MM.1S (cell line): Measurements from ENCODE around the gene TMEM178B.

ENCODE experiments used
- DNase-seq: peaks from one replicate; pipeline ENCODE4 v3.0.0-alpha.2; 2015
- H2AFZ ChIP-seq: fragments of 300-600 bp; sonication (generic); 2 replicates; pipeline ENCODE4 v1.6.0; 2016; ENCODE audit warnings: antibody characterized with exemption, low read length
- H3F3A ChIP-seq: fragments of 300-600 bp; sonication (generic); 2 replicates; pipeline ENCODE4 v1.6.1; 2016; ENCODE audit warnings: mild to moderate bottlenecking, antibody characterized with exemption, low read length, moderate library complexity, mixed read lengths; ENCODE audit not compliant: insufficient read depth
- H3K27ac ChIP-seq: fragments of 300-600 bp; sonication (generic); 2 replicates; pipeline ENCODE4 v1.5.1; 2016; ENCODE audit warnings: mild to moderate bottlenecking, low read length
- H3K27me3 ChIP-seq: fragments of 300-600 bp; sonication (generic); replicated peaks from 2 replicates; pipeline ENCODE4 v1.6.0; 2016; ENCODE audit warnings: low read length; ENCODE audit not compliant: insufficient read depth
- H3K36me3 ChIP-seq: fragments of 300-600 bp; sonication (generic); replicated peaks from 2 replicates; pipeline ENCODE4 v1.6.1; 2016; ENCODE audit warnings: mild to moderate bottlenecking, low read length, mixed read lengths; ENCODE audit not compliant: insufficient read depth
- H3K4me1 ChIP-seq: fragments of 300-600 bp; sonication (generic); 2 replicates; pipeline ENCODE4 v1.6.1; 2016; ENCODE audit warnings: low read length, mixed read lengths
- H3K4me2 ChIP-seq: fragments of 300-600 bp; sonication (generic); 2 replicates; pipeline ENCODE4 v1.6.0; 2016; ENCODE audit warnings: low read depth, low read length
- H3K4me3 ChIP-seq: fragments of 300-600 bp; sonication (generic); 2 replicates; pipeline ENCODE4 v1.5.1; 2016; ENCODE audit warnings: low read length, mixed read lengths
- H3K79me2 ChIP-seq: fragments of 300-600 bp; sonication (generic); 2 replicates; pipeline ENCODE4 v1.6.1; 2016; ENCODE audit warnings: mixed run types, low read length, mixed read lengths
- H3K9ac ChIP-seq: fragments of 300-600 bp; sonication (generic); 2 replicates; pipeline ENCODE4 v1.6.1; 2016; ENCODE audit warnings: low read length, mixed read lengths
- H3K9me2 ChIP-seq: fragments of 300-600 bp; sonication (generic); replicated peaks from 2 replicates; pipeline ENCODE4 v1.6.1; 2016; ENCODE audit warnings: mild to moderate bottlenecking, low read length, mixed read lengths; ENCODE audit not compliant: insufficient read depth
- H3K9me3 ChIP-seq: fragments of 300-600 bp; sonication (generic); replicated peaks from 2 replicates; pipeline ENCODE4 v1.6.1; 2016; ENCODE audit warnings: mild to moderate bottlenecking, low read length, mixed read lengths; ENCODE audit not compliant: insufficient read depth
- H4K20me1 ChIP-seq: fragments of 300-600 bp; sonication (generic); 2 replicates; pipeline ENCODE4 v1.6.1; 2016; ENCODE audit warnings: mild to moderate bottlenecking, low read length, moderate library complexity, mixed read lengths; ENCODE audit not compliant: insufficient read depth
- CTCF ChIP-seq: fragments of 300-600 bp; sonication (generic); IDR thresholded peaks from 2 replicates; pipeline ENCODE4 v1.5.1; 2016; ENCODE audit warnings: antibody characterized with exemption, low read length, mixed read lengths
- EZH2 ChIP-seq: fragments of 300-600 bp; sonication (generic); optimal IDR thresholded peaks from 2 replicates; pipeline ENCODE3; 2017; ENCODE audit warnings: low read depth, mild to moderate bottlenecking, antibody characterized with exemption, low read length, mixed read lengths
- EZH2phosphoT487 ChIP-seq: fragments of 300-600 bp; sonication (generic); IDR thresholded peaks from 2 replicates; pipeline ENCODE4 v1.6.1; 2018; ENCODE audit warnings: antibody characterized with exemption, low read length

The TMEM178B gene

DNA sequence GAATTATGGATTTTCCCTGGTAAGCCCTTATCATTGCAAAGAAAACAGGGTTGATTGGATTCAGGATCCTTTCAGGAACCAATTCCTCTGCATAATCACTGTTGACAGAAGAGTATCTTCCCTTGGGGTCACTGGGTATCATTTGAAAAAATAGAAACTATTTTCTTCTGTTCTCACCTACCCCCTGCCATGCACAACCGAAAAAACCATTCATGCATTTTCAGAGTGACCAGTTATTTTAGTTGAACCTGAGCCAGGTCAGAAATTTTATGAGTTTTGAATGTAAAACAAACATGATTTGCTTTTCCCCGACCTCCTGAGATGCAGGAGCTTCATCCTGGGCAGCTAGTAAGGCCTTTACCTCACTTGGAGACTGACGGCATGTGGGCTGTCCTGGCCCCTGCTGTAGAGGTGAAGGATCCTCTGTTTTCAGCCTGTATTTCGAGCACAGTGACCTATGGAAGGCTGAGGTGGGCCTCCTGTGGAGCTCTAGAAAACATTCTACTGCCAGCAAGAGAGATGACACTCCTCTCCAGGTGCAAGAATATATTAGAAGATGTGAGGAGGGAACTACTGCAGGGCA lies 30.1 kb downstream of the TMEM178B start:
- Histone ChIP-seq H3K79me2 (peaks cover 21% of the 10 kb centered on the region; the same call in 1 of the 2 replicates), H3F3A (no peaks in the 10 kb centered on the region), H4K20me1 (no peaks in the 10 kb centered on the region), H3K27ac (no peak overlapping the region), H2AFZ (no peak overlapping the region), H3K4me3 (no peak overlapping the region), H3K9me2 (no peaks in the 10 kb centered on the region), H3K36me3 (no peaks in the 10 kb centered on the region), H3K9ac (no peak overlapping the region), H3K4me1 (no peaks in the 10 kb centered on the region), H3K27me3 (no peaks in the 10 kb centered on the region), H3K9me3 (no peaks in the 10 kb centered on the region), H3K4me2 (no peak overlapping the region)
- no peak for TF ChIP-seq EZH2
- no peak for TF ChIP-seq EZH2phosphoT487
- TF ChIP-seq CTCF = no peak
- DNase-seq = no peak

GRCh38 chr7:141113131-141113530 lies 39.3 kb downstream of the TMEM178B start:
- no peak for DNase-seq
- TF ChIP-seq CTCF (no peak), EZH2phosphoT487 (no peak), EZH2 (no peak)
- Histone ChIP-seq H3F3A (no peaks in the 10 kb centered on the region), H3K36me3 (no peaks in the 10 kb centered on the region), H3K27me3 (no peaks in the 10 kb centered on the region), H3K27ac (no peak overlapping the region), H3K4me2 (no peak overlapping the region), H4K20me1 (no peaks in the 10 kb centered on the region), H3K9me3 (no peaks in the 10 kb centered on the region), H2AFZ (no peak overlapping the region), H3K4me3 (no peak overlapping the region), H3K9ac (no peak overlapping the region), H3K4me1 (no peaks in the 10 kb centered on the region), H3K9me2 (no peaks in the 10 kb centered on the region), H3K79me2 (no peaks in the 10 kb centered on the region)

GRCh38 chr7:141114029-141114664 lies 40.3 kb downstream of the TMEM178B start:
- Histone ChIP-seq H3F3A (no peaks in the 10 kb centered on the region), H3K27ac (no peak overlapping the region), H3K79me2 (no peaks in the 10 kb centered on the region), H2AFZ (no peak overlapping the region), H3K9me2 (no peaks in the 10 kb centered on the region), H3K4me2 (no peak overlapping the region), H3K9ac (no peak overlapping the region), H3K9me3 (no peaks in the 10 kb centered on the region), H4K20me1 (no peaks in the 10 kb centered on the region), H3K36me3 (no peaks in the 10 kb centered on the region), H3K4me1 (no peaks in the 10 kb centered on the region), H3K27me3 (no peaks in the 10 kb centered on the region), H3K4me3 (no peak overlapping the region)
- TF ChIP-seq EZH2phosphoT487 (no peak), EZH2 (no peak), CTCF (no peak)
- no peak for DNase-seq
